Measurements from ENCODE around the gene CISD3. TPM values are rescaled to one million over a fixed set of nuclear protein-coding genes. Genes with fewer than 3 reads are reported as not detected.

CISD3 gene
- total RNA-seq, 1 donor from 2014 or later = 7.0 TPM

GRCh38 chr17:38743556-38744171 lies 13.5 kb downstream of the CISD3 start:
- no peak for DNase-seq (ENCODE audit: low read depth, low spot score)

- DNase-seq (ENCODE audit: low read depth, low spot score) = no peak
Observed at GRCh38 chr17:38745545-38745944, 15.4 kb downstream of the CISD3 start.

GRCh38 chr17:38746004-38746848 lies 16.1 kb downstream of the CISD3 start:
- DNase-seq (ENCODE audit: low read depth, low spot score) = no peak

GRCh38 chr17:38746849-38747462 lies 16.8 kb downstream of the CISD3 start:
- no peak for DNase-seq (ENCODE audit: low read depth, low spot score)

GRCh38 chr17:38747463-38748148 lies 17.5 kb downstream of the CISD3 start:
- no peak for DNase-seq (ENCODE audit: low read depth, low spot score)

GRCh38 chr17:38748149-38748891 lies 18.2 kb downstream of the CISD3 start, which contains the start of gene PCGF2:
Gene PCGF2, minus strand, starts transcription at chr17:38748336. Its CDS starts 7,934 bp downstream, at chr17:38740402.
- DNase-seq (ENCODE audit: low read depth, low spot score) = peak; percentile 77

GRCh38 chr17:38748892-38749222 lies 18.7 kb downstream of the CISD3 start:
- no peak for DNase-seq (ENCODE audit: low read depth, low spot score)

- no peak for DNase-seq (ENCODE audit: low read depth, low spot score)
Observed at GRCh38 chr17:38749223-38750043, 19.3 kb downstream of the CISD3 start.

- no peak for DNase-seq (ENCODE audit: low read depth, low spot score)
Observed at GRCh38 chr17:38750044-38750311, 19.8 kb downstream of the CISD3 start.

GRCh38 chr17:38750312-38751121 lies 20.4 kb downstream of the CISD3 start:
- no peak for DNase-seq (ENCODE audit: low read depth, low spot score)

GRCh38 chr17:38751144-38751807 lies 21.1 kb downstream of the CISD3 start:
- no peak for DNase-seq (ENCODE audit: low read depth, low spot score)

- no peak for DNase-seq (ENCODE audit: low read depth, low spot score)
Observed at GRCh38 chr17:38751808-38752307, 21.7 kb downstream of the CISD3 start.

GRCh38 chr17:38752308-38753070 lies 22.3 kb downstream of the CISD3 start, which contains the start of gene PSMB3:
Gene PSMB3, plus strand, starts transcription at chr17:38752741. Its CDS starts 86 bp downstream, at chr17:38752827.
- DNase-seq (ENCODE audit: low read depth, low spot score) = peak; percentile 99

GRCh38 chr17:38753071-38753506 lies 22.9 kb downstream of the CISD3 start:
- DNase-seq (ENCODE audit: low read depth, low spot score) = no peak

GRCh38 chr17:38761612-38762011 lies 31.5 kb downstream of the CISD3 start:
- DNase-seq (ENCODE audit: low read depth, low spot score) = no peak

- DNase-seq (ENCODE audit: low read depth, low spot score) = no peak
Observed at GRCh38 chr17:38762231-38762630, 32.1 kb downstream of the CISD3 start.

GRCh38 chr17:38766341-38766740 lies 36.2 kb downstream of the CISD3 start:
- no peak for DNase-seq (ENCODE audit: low read depth, low spot score)

- no peak for DNase-seq (ENCODE audit: low read depth, low spot score)
Observed at GRCh38 chr17:38768417-38768816, 38.3 kb downstream of the CISD3 start.

Measured in pulmonary artery endothelial cell (primary cell).